HUES48 (cell line): Measurements from ENCODE around the gene TERC.
"Not testable (repeated sequence)": the region's sequence is repeated elsewhere in the genome, so short reads cannot be mapped to it uniquely, and the experiment has no call there.

Experiments
- H3K27ac ChIP-seq: one replicate; pipeline ENCODE4 v1.7.0; 2013; ENCODE audit warnings: low read depth, low read length, inconsistent platforms
- H3K27me3 ChIP-seq: 2 replicates; pipeline ENCODE4 v1.6.1; 2013; ENCODE audit warnings: mild to moderate bottlenecking, low read length; ENCODE audit not compliant: control insufficient read depth, insufficient read depth
- H3K36me3 ChIP-seq: 2 replicates; pipeline ENCODE4 v1.6.1; 2013; ENCODE audit warnings: low read length; ENCODE audit not compliant: control insufficient read depth, insufficient read depth
- H3K4me1 ChIP-seq: 2 replicates; pipeline ENCODE4 v1.6.1; 2013; ENCODE audit warnings: mild to moderate bottlenecking, low read length; ENCODE audit not compliant: control insufficient read depth, insufficient read depth
- H3K4me3 ChIP-seq: 2 replicates; pipeline ENCODE4 v1.5.1; 2013; ENCODE audit warnings: mild to moderate bottlenecking, low read depth, low read length
- H3K9ac ChIP-seq: 2 replicates; pipeline ENCODE4 v1.6.1; 2013; ENCODE audit warnings: mild to moderate bottlenecking, low read depth, low read length, moderate library complexity
- H3K9me3 ChIP-seq: 2 replicates; pipeline ENCODE4 v1.6.1; 2013; ENCODE audit warnings: low read length; ENCODE audit not compliant: control insufficient read depth, insufficient read depth

The TERC gene

GRCh38 chr3:169744366-169745054 lies 20.4 kb downstream of the TERC start:
- Histone ChIP-seq H3K9ac (no peak overlapping the region), H3K4me3 (no peak overlapping the region), H3K4me1 (peaks cover 12% of the 10 kb centered on the region), H3K27me3 (no peaks in the 10 kb centered on the region), H3K36me3 (no peaks in the 10 kb centered on the region), H3K9me3 (no peaks in the 10 kb centered on the region), H3K27ac (peak overlapping the region; percentile 54)

- Histone ChIP-seq H3K27ac (peak overlapping the region; percentile 52), H3K9me3 (no peaks in the 10 kb centered on the region), H3K4me3 (no peak overlapping the region), H3K36me3 (no peaks in the 10 kb centered on the region), H3K4me1 (peaks cover 16% of the 10 kb centered on the region), H3K9ac (no peak overlapping the region), H3K27me3 (no peaks in the 10 kb centered on the region)
Observed at GRCh38 chr3:169739067-169739466, 25.8 kb downstream of the TERC start.

GRCh38 chr3:169731857-169732256 lies 33.0 kb downstream of the TERC start:
- H3K4me3 ChIP-seq, H3K9ac ChIP-seq, H3K4me1 ChIP-seq, H3K36me3 ChIP-seq, H3K27me3 ChIP-seq, H3K27ac ChIP-seq, H3K9me3 ChIP-seq: not testable (repeated sequence)

- Histone ChIP-seq H3K36me3 (no peaks in the 10 kb centered on the region), H3K4me3 (no peak overlapping the region), H3K9ac (no peak overlapping the region)
Observed at GRCh38 chr3:169722724-169723123, 42.1 kb downstream of the TERC start.

GRCh38 chr3:169718415-169718814 lies 46.4 kb downstream of the TERC start:
- H3K9ac ChIP-seq, H3K36me3 ChIP-seq, H3K4me1 ChIP-seq, H3K27ac ChIP-seq, H3K4me3 ChIP-seq, H3K27me3 ChIP-seq, H3K9me3 ChIP-seq: not testable (repeated sequence)

More at GRCh38 chr3:169722724-169723123, 42.1 kb downstream of the TERC start:
- Histone ChIP-seq H3K27ac (no peak overlapping the region), H3K9me3 (no peaks in the 10 kb centered on the region), H3K27me3 (no peaks in the 10 kb centered on the region), H3K4me1 (no peaks in the 10 kb centered on the region)
